Stimulated activated CD8-positive, alpha-beta memory T cell treated with anti-CD3 and anti-CD28 coated beads, Interleukin-12 subunit alpha, Interleukin-12 subunit beta, amount 100 ng/mL, for 24 hours (primary cell): Measurements from ENCODE around the gene UGT2A3.
"Not testable (repeated sequence)": the region's sequence is repeated elsewhere in the genome, so short reads cannot be mapped to it uniquely, and the experiment has no call there.

ENCODE experiments used
- DNase-seq: peaks from one replicate; pipeline ENCODE4 v3.0.0-alpha.2; 2020; ENCODE audit errors: extremely low read depth

UGT2A3 gene

GRCh38 chr4:68951078-68951805 lies at the start of gene UGT2A3:
TSS of gene UGT2A3 (minus strand) at chr4:68951804. CDS start at chr4:68951760, 44 bp downstream.
- no peak for DNase-seq

DNA sequence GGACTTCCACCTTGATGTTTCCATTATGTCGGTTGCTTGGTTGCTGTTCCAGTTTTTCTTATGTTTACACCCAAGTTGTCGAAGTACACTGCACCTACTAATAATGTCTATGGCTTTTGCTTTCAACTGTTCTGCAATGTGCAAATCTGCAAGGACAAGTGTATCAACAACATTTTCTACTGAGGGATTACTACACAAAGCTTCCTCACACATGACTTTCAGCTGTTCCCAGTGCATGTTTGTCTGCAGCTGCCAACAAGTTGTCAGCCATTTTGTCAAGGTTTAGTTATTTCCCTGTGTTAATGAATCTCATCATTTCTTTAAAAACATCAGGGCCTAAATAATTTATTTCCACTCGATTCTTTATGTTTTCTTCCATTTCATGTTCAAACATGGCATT lies 45.4 kb upstream of the UGT2A3 start:
- no peak for DNase-seq

- no peak for DNase-seq
Measured at GRCh38 chr4:68995292-68995691, 43.7 kb upstream of the UGT2A3 start.

DNA sequence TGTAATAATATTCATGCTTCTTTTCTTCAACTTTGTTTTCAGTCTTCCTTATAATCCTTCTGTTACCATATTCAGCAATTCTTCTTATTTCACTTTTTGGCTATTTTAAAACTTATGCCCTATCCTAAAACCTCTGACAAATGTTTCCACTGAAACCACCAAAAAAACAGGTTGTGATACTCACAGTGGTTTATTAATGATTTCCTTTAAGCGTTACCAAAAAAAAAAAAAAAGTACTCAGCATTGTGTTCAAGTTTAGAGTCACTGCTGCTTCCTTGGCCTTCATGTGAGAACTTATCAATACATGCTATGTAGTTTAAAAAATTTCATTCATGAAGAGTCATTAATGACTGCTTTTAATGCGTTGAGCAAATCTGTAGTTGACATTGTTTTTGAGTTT lies 35.4 kb upstream of the UGT2A3 start:
- DNase-seq, result no peak

DNA sequence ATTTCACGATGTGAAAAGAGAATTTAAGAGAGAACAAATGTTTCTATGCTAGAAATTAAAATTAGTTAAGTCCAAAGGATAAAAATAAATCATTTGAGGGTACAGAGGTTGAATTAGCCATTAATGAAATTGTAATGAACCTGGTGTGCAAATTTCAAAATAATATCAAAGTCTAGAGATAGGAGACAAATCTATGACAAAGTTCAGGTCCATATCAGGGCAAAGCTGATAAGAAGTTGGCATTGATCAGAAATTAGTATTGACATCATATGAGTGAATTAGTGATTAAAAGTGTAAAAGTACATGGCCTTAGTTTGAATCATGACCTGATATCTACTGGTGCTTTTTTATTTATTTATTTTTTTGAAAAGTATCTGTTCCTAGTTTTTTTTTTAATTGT lies 33.8 kb upstream of the UGT2A3 start:
- no peak for DNase-seq

DNA sequence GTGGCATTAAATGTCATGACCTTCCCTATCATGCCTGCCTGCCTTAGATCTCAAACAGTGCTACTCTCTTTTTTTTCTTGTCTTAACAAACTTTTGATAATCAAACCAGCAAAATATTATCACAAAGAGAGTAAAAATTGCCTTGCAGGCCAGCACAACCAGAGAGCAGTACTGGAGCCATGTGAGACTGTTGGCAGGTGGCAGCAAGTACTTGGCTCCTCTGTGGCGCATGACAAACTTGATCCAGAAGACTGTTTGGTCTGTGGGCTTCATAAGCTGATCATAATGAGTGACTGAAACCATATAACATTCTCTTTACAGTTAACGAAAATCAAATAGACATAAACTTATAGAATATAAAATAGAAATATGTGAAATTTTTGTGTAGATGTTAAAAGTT lies 33.3 kb upstream of the UGT2A3 start:
- DNase-seq, result no peak

GRCh38 chr4:68963374-68963773 lies 11.8 kb upstream of the UGT2A3 start:
- DNase-seq, result no peak

DNA sequence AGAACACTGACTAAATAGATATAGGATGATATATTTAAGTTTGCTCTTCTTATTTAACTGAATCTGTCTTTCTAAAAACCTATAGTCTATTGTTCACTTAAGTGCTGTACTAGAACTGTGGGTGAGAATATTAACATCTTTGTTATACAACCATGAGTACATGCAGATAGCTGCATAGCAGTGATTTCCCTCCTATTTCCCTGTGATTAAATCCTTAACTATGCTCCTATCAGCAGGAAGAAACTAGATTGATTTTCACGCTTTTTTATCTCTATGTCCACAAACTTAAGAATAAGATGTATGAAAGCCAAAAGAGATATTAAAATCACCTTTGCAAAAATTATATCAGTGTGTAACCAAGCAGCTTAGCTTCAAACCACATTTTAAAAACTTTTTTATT lies 11.3 kb upstream of the UGT2A3 start:
- no peak for DNase-seq

GRCh38 chr4:68960294-68961163 lies 8.9 kb upstream of the UGT2A3 start:
- no peak for DNase-seq

DNA sequence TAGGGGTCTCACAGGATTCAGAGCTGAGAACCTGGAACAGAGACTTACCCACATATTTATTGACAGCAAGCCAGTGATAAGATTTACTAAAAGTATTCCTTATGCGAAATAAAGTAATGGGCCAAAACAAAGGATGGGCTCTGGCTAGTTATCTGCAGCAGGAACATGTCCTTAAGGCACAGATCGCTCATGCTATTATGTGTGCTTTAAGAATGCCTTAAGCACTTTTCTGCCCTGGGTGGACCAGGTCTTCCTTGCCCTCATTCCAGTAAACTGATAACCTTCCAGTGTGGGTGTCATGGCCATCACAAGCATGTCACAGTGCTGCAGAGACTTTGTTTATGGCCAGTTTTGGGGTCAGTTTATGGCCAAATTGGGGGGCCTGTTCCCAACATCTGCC lies 7.5 kb upstream of the UGT2A3 start:
- not testable (repeated sequence) for DNase-seq

DNA sequence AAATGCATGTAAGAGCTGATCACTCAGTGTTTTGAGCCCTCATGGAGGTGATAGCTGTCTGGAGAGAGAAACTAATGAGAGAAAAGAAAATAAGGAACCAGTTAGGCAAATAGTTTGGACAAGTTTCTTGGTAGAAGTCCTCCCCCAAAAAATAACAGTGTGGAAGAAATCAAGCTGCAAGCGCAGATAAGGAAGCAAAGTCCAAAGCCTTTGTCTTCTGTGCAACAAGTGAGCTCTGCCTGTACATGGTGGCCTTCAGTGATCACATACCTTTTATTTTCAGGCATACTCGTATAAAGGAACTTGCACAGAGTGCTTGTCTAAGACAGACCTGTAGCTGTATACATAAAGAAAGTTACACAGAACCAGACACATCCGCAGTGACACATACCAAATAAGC lies 2.5 kb upstream of the UGT2A3 start:
- no peak for DNase-seq

DNA sequence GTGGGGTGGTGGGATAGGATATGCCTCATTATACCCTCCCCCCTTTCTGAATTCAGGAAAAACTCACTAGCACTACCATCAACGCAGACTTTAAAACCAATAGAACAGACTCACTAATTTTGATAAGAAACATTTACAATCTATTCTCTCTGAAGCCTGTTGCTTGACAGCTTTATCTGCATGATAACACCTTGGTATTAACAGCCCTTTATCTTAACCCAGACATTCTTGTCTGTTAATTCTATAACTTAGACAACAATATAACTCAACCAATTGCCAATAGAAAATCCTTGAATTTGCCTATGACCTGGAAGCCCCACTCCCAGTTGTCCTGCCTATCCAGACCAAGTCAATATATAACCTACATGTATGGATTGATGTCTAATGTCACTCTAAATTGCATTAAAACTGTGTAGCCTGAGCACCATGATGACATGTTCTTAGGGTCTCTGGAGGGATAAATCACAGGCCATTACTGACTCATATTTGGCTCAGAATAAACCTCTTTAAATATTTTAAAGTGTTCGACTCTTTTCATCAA lies 1.5 kb upstream of the UGT2A3 start:
- DNase-seq, result no peak

DNA sequence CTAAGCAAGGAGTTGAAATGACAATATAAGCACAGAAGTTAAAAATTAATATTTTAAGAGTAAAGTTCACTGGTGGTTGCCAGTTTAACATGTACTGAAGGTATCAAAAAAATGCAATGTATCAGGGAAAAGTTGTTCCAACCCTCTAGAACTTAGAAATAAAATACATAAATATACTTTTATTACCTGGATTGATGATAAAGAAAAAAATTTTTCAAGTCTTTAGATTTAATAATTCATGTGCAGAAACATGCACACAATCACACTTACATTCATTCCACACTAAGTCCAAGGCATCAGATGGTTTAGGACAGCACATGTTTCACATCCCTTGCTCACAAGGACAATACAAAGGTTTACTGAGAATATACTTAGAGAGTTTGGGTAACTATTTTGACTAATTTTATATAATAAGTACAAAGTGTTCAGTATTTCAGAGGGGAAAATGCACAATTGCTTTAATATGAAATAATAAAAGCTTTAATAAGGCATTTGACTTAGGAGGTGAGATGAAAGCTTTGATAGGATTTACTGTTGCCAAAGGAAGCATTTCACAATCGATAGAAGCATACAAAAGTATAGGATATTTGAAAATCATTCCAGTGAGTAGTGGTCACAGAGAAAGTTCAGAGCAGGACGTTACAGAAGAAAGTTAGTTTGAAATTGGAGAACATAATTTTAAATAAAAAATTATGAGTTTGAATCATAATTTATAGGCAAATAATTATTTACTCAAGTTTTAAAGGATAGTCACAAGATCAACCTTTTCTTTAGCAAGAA lies 392 bp upstream of the UGT2A3 start:
- DNase-seq, result no peak

- DNase-seq, result no peak
Measured at GRCh38 chr4:68950033-68950432, 1.6 kb downstream of the UGT2A3 start.

GRCh38 chr4:68948985-68949384 lies 2.6 kb downstream of the UGT2A3 start:
- DNase-seq, result no peak

DNA sequence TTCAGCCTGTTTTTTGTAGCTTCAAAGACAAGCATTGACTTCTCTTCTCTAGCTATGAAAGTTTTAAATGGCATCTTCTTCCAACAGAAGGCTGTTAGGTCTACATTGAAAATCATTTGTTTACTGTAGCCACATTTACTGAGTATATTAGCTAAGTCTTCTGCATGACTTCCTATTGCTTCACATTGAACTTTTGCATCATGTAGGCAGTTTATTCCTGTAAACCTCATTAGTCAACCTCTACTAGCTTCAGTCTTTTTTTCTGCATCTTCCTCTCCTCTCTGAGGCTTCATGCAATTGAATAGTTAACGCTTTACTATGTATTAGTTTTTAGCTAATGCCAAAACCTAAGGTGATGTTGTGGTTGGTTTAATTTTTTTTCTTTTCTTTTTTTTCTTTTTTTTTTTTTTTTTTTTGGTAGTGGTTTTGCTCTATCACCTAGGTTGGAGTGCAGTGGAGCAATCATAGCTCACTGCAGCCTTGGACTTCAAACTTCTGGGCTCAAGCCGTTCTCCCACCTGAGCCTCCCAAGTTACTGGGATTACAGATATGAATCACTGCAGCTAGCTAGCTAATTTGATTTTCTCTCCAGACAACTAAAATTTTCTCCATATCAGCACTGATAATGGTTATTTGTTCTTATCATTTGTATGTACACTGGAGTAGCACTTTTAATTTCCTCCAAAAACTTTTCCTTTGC lies 3.4 kb downstream of the UGT2A3 start:
- DNase-seq, result no peak

- DNase-seq, result no peak
Measured at GRCh38 chr4:68929076-68929737, 22.4 kb downstream of the UGT2A3 start.

DNA sequence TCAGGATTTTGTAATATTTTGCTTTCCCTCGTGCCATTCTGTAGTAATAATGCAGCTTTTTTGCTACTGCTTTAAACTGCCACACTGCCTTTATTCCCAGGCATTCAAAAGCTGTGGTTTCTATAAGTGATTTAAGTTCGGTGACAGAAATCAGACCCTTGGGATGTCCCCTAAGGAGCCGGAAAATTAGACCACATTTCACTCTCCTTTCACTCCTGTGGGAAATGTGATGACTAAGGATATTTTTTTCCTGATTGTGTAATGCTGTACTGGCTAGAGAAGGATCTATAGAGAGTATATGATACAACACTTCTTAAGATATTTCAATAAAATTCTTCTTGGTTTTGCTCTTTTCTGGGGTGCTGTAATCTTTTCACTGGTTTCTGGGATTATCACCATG lies 24.4 kb downstream of the UGT2A3 start:
- DNase-seq, result no peak

DNA sequence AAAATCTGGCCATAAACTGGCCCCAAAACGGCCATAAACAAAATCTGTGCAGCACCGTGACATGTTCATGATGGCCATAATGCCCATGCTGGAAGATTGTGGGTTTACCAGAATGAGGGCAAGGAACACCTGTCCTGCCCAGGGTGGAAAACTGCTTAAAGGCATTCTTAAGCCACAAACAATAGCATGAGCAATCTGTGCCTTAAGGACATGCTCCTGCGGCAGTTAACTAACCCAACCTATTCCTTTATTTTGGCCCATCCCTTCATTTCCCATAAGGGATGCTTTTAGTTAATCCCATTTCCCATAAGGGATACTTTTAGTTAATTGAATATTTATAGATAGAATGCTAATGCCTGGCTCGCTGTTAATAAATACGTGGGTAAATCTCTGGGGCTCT lies 29.4 kb downstream of the UGT2A3 start:
- DNase-seq, result not testable (repeated sequence)

- no peak for DNase-seq
Measured at GRCh38 chr4:68921051-68921450, 30.6 kb downstream of the UGT2A3 start.

- no peak for DNase-seq
Measured at GRCh38 chr4:68917016-68917415, 34.6 kb downstream of the UGT2A3 start.
